ENCODE results near the gene TNFRSF1A.

TNFRSF1A gene

DNA sequence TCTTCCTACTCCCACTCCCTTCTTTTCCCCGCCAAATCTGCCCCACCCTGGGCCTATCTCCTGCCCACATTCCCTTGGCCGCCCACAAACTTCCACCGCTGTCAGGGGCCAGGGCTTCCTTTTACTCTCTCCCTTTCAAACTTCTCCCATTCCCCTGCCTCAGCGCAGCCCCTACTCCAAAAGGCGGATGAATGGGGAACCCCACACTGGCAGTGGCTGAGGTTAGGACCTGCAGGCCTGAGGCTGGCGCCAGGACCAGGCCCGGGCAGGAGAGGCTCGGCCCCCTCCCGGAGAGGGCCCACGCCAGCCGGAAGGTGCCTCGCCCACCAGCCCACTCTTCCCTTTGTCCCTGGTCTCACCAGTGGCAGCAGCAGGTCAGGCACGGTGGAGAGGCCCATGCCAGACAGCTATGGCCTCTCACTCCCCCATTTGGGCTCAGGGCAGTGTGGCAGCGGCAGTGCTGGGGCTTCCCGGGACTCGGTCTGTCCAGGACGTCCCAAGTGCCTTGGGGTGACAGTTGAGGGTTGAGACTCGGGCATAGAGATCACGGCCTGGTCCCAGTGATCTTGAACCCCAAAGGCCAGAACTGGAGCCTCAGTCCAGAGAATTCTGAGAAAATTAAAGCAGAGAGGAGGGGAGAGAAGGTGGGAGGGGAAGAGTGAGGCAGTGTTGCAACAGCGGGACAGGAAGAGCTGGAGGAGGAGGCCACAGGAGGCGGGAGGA lies at the start of gene TNFRSF1A:
Gene TNFRSF1A (minus strand): TSS at position 660 of the 723 bp plus-strand sequence. CDS start 262 bp downstream, at position 398.
- TF ChIP-seq CTCF (IDR thresholded peaks at IDR 0.05; ENCODE audit: low read depth, low read length) = no peak
- DNase-seq (ENCODE audit: low read depth in 2 of 2) = peak; percentile 87 to 92
- H3K4me3 ChIP-seq (replicated peaks in 1 of 2; ENCODE audit: low read depth in 2 of 2, low read length in 2 of 2) = peak within 1 kb of the TSS; percentile 99 to 100

- no peak for TF ChIP-seq CTCF (IDR thresholded peaks at IDR 0.05; ENCODE audit: low read depth, low read length)
- no peak overlapping the region for H3K4me3 ChIP-seq (replicated peaks in 1 of 2; ENCODE audit: low read depth in 2 of 2, low read length in 2 of 2)
These were observed 49.1 kb upstream of the TNFRSF1A start for GRCh38 chr12:6391013-6391412.

GRCh38 chr12:6390084-6390799 lies 48.4 kb upstream of the TNFRSF1A start:
- no peak for DNase-seq (ENCODE audit: low read depth in 2 of 2)
- no peak overlapping the region for H3K4me3 ChIP-seq (replicated peaks in 1 of 2; ENCODE audit: low read depth in 2 of 2, low read length in 2 of 2)
- no peak for TF ChIP-seq CTCF (IDR thresholded peaks at IDR 0.05; ENCODE audit: low read depth, low read length)

More at GRCh38 chr12:6391013-6391412, 49.1 kb upstream of the TNFRSF1A start:
- DNase-seq (ENCODE audit: low read depth in 2 of 2) = no peak

DNA sequence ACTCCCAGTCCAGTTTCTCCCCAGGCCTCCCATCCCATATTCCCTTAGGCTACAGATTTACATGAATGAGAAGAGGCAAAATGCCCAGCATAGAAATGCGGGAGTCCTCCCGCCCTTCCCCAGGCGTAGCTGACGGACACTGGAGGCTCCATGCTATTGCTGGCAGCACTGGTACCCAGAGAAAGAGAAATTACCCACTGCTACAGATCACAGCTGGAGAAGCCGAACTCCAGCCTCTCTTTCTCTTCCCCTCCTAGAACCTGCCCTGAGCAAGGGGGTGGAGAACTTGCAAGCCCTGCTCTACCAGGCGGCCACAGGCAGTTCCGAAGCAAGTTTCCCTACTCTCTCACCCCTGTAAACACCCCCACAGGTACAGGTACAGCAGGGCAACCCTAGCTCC lies 45.7 kb upstream of the TNFRSF1A start:
- no peak overlapping the region for H3K4me3 ChIP-seq (replicated peaks in 1 of 2; ENCODE audit: low read depth in 2 of 2, low read length in 2 of 2)
- no peak for DNase-seq (ENCODE audit: low read depth in 2 of 2)
- TF ChIP-seq CTCF (IDR thresholded peaks at IDR 0.05; ENCODE audit: low read depth, low read length) = no peak

DNA sequence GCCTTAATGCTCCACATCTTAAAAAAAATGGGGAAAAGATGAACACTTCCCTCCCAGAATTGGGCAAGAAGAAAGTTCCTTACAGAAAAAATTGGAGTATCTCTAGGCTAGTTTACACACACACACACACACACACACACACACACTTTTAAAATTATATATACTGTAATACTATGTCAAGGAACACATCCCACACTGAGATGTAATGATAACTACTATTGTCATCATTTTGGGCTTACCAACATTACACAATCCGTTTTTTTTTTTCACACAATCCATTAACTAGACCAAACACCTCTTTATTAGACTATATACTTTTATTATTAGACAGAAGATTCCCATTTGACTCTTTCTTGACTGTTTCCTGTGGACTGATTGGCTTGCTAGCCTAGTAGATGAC lies 44.6 kb upstream of the TNFRSF1A start:
- H3K4me3 ChIP-seq (replicated peaks in 1 of 2; ENCODE audit: low read depth in 2 of 2, low read length in 2 of 2) = no peak overlapping the region
- TF ChIP-seq CTCF (IDR thresholded peaks at IDR 0.05; ENCODE audit: low read depth, low read length) = no peak
- DNase-seq (ENCODE audit: low read depth in 2 of 2) = no peak

- no peak for DNase-seq (ENCODE audit: low read depth in 2 of 2)
- TF ChIP-seq CTCF (IDR thresholded peaks at IDR 0.05; ENCODE audit: low read depth, low read length) = no peak
- peak overlapping the region in 1 of 2 donors; percentile 11 for H3K4me3 ChIP-seq (replicated peaks in 1 of 2; ENCODE audit: low read depth in 2 of 2, low read length in 2 of 2)
These were observed 44.2 kb upstream of the TNFRSF1A start for GRCh38 chr12:6386038-6386437.

All from cardiac fibroblast (primary cell).